Natural killer cell (primary cell): Measurements from ENCODE around the gene ARHGAP30. TPM values are rescaled to one million over a fixed set of nuclear protein-coding genes. Genes with fewer than 3 reads are reported as not detected.

Experiments
- ATAC-seq, 3 donors: fragments of 150-1000 bp in 2 of 3; fragments of 200-7000 bp in 1 of 3; cut with Tn5 transposase; 1 replicate in 1 of 3; 2 replicates in 2 of 3; pipeline ENCODE4 v1.10.0; 2021; ENCODE audit warnings: mild to moderate bottlenecking in 2 of 3, moderate library complexity in 2 of 3
- DNase-seq, 2 donors: peaks; one replicate each; pipeline versions ENCODE4 v3.0.0 to v3.0.0-alpha.2; 2013 to 2021; ENCODE audit warnings: mixed read lengths in 1 of 2
- H3K27ac ChIP-seq: one replicate; pipeline ENCODE4 v1.5.1; 2013; ENCODE audit warnings: mild to moderate bottlenecking, low read length
- H3K27me3 ChIP-seq: one replicate; pipeline ENCODE4 v1.6.1; 2013; ENCODE audit warnings: low read length; ENCODE audit not compliant: control insufficient read depth, insufficient read depth
- H3K36me3 ChIP-seq: one replicate; pipeline ENCODE4 v1.6.1; 2013; ENCODE audit warnings: low read length; ENCODE audit not compliant: control insufficient read depth, insufficient read depth
- H3K4me1 ChIP-seq: one replicate; pipeline ENCODE4 v1.6.1; 2013; ENCODE audit warnings: low read length; ENCODE audit not compliant: control insufficient read depth, insufficient read depth
- H3K4me3 ChIP-seq: one replicate; pipeline ENCODE4 v1.5.1; 2013; ENCODE audit warnings: low read length
- H3K9me3 ChIP-seq: one replicate; pipeline ENCODE4 v1.6.1; 2013; ENCODE audit warnings: low read length; ENCODE audit not compliant: control insufficient read depth, insufficient read depth
- H3K27ac Mint-ChIP-seq, 2 donors: one replicate each; pipeline ENCODE4 v1.8.0; 2022; ENCODE audit warnings: mild to moderate bottlenecking in 2 of 2, mixed read lengths in 2 of 2, moderate library complexity in 1 of 2
- H3K27me3 Mint-ChIP-seq, 2 donors: one replicate each; pipeline ENCODE4 v1.8.0; 2022; ENCODE audit warnings: low read depth in 2 of 2, mixed read lengths in 2 of 2
- H3K36me3 Mint-ChIP-seq: one replicate; pipeline ENCODE4 v1.8.0; 2022; ENCODE audit warnings: mixed read lengths
- H3K4me1 Mint-ChIP-seq, 2 donors: one replicate each; pipeline ENCODE4 v1.8.0; 2022; ENCODE audit warnings: mixed read lengths in 2 of 2
- H3K4me3 Mint-ChIP-seq: one replicate; pipeline ENCODE4 v1.8.0; 2022; ENCODE audit warnings: mild to moderate bottlenecking, moderate library complexity, mixed read lengths
- H3K9me3 Mint-ChIP-seq, 2 donors: one replicate each; pipeline ENCODE4 v1.8.0; 2022; ENCODE audit warnings: mixed read lengths in 2 of 2
- CTCF ChIP-seq: fragments of 200-600 bp; IDR thresholded peaks from one replicate; pipeline ENCODE4 v1.8.0; 2022; ENCODE audit warnings: antibody characterized with exemption
- whole genome bisulfite sequencing: methylation state at CpG from one replicate; pipeline ENCODE4 v1.1.7; 2013; ENCODE audit warnings: missing lambda C conversion rate; ENCODE audit not compliant: insufficient coverage; 5-methylcytosine and 5-hydroxymethylcytosine counted together
- intact Hi-C: fragments of 100-400 bp; cut with micrococcal nuclease; formaldehyde crosslinking; loops from one replicate; pipeline ENCODE4 v1.14.2; 2022
- total RNA-seq, 4 donors: library from RNA; stranded (reverse); fragments of 120-200 nt in 1 of 4; gene quantifications; one replicate each; pipeline versions ENCODE4 v1.2.3 to v1.2.4, GENCODE V29; 2013 to 2022

The ARHGAP30 gene
- total RNA-seq, 3 donors from 2014 or later (not counting 1 experiment from before 2014, with no cell fraction given) = 246 to 310 (median 272) TPM

GRCh38 chr1:161089251-161089924 is 19.7 kb upstream of the ARHGAP30 start, which contains the start of gene NECTIN4:
TSS of gene NECTIN4 (minus strand) at chr1:161089558. CDS start at chr1:161089296, 262 bp downstream.
- no peaks in the 10 kb centered on the region for H3K9me3 ChIP-seq
- H3K4me1 ChIP-seq = no peaks in the 10 kb centered on the region
- WGBS = 83% methylated on average over 22 of the region's 22 CpGs
- Mint-ChIP-seq H3K27me3 (peaks cover 0 to 3% of the 10 kb centered on the region in 2 donors), H3K36me3 (no peaks in the 10 kb centered on the region), H3K4me1 (no peaks in the 10 kb centered on the region), H3K4me3 (no peak within 1 kb of the TSS), H3K9me3 (no peaks in the 10 kb centered on the region), H3K27ac (no peak within 1 kb of the TSS)
- H3K27me3 ChIP-seq = no peaks in the 10 kb centered on the region
- no peak for TF ChIP-seq CTCF
- intact Hi-C loops = no loop called here
- no peak within 1 kb of the TSS for H3K4me3 ChIP-seq
- ATAC-seq (no peak), DNase-seq (no peak)
- H3K36me3 ChIP-seq = no peaks in the 10 kb centered on the region
- H3K27ac ChIP-seq = no peak within 1 kb of the TSS

GRCh38 chr1:161088587-161089110 is 19.0 kb upstream of the ARHGAP30 start:
- no peaks in the 10 kb centered on the region for H3K27me3 ChIP-seq
- H3K27ac Mint-ChIP-seq = no peak overlapping the region
- no peak for TF ChIP-seq CTCF
- ATAC-seq = no peak
- H3K36me3 ChIP-seq = no peaks in the 10 kb centered on the region
- H3K4me1 ChIP-seq = no peaks in the 10 kb centered on the region
- H3K9me3 ChIP-seq = no peaks in the 10 kb centered on the region
- no peak overlapping the region for H3K4me3 ChIP-seq
- peaks cover 0 to 1% of the 10 kb centered on the region in 2 donors for H3K27me3 Mint-ChIP-seq
- WGBS = 59% methylated on average over 2 of the region's 3 CpGs
- no peak for DNase-seq
- H3K4me3 Mint-ChIP-seq = no peak overlapping the region
- no peaks in the 10 kb centered on the region for H3K9me3 Mint-ChIP-seq
- no peak overlapping the region for H3K27ac ChIP-seq
- intact Hi-C loops = no loop called here
- no peaks in the 10 kb centered on the region for H3K36me3 Mint-ChIP-seq
- no peaks in the 10 kb centered on the region for H3K4me1 Mint-ChIP-seq

GRCh38 chr1:161086457-161086856 is 16.8 kb upstream of the ARHGAP30 start:
- DNase-seq (no peak), ATAC-seq (no peak)
- Histone ChIP-seq H3K4me1 (peaks cover 6% of the 10 kb centered on the region), H3K4me3 (no peak overlapping the region), H3K36me3 (no peaks in the 10 kb centered on the region), H3K9me3 (no peaks in the 10 kb centered on the region), H3K27ac (no peak overlapping the region), H3K27me3 (no peaks in the 10 kb centered on the region)
- 83% methylated on average over 4 of the region's 4 CpGs for WGBS
- Mint-ChIP-seq H3K4me1 (no peaks in the 10 kb centered on the region), H3K9me3 (no peaks in the 10 kb centered on the region), H3K27me3 (no peaks in the 10 kb centered on the region), H3K36me3 (no peaks in the 10 kb centered on the region), H3K27ac (no peak overlapping the region), H3K4me3 (no peak overlapping the region)
- no peak for TF ChIP-seq CTCF
- intact Hi-C loops = no loop called here
